ENCODE data around the gene METTL24.

Gene METTL24

GRCh38 chr6:110337486-110337885 is 20.7 kb downstream of the METTL24 start:
- DNase-seq (ENCODE audit: low spot score) (no peak), FAIRE-seq (no peak)

GRCh38 chr6:110334423-110335180 is 23.5 kb downstream of the METTL24 start:
- DNase-seq (ENCODE audit: low spot score) (no peak), FAIRE-seq (no peak)

- DNase-seq (ENCODE audit: low spot score), result no peak
- FAIRE-seq, result no peak
Measured at GRCh38 chr6:110332281-110332680, 25.9 kb downstream of the METTL24 start.

GRCh38 chr6:110331816-110332215 is 26.3 kb downstream of the METTL24 start:
- FAIRE-seq, result no peak
- DNase-seq (ENCODE audit: low spot score), result no peak

- no peak for FAIRE-seq
- no peak for DNase-seq (ENCODE audit: low spot score)
Measured at GRCh38 chr6:110331390-110331789, 26.8 kb downstream of the METTL24 start.

GRCh38 chr6:110329714-110330436 is 28.3 kb downstream of the METTL24 start:
- no peak for DNase-seq (ENCODE audit: low spot score)
- FAIRE-seq, result no peak

GRCh38 chr6:110329348-110329713 is 28.8 kb downstream of the METTL24 start:
- FAIRE-seq (no peak), DNase-seq (ENCODE audit: low spot score) (no peak)

GRCh38 chr6:110328259-110328658 is 29.9 kb downstream of the METTL24 start:
- no peak for FAIRE-seq

GRCh38 chr6:110327391-110327790 is 30.8 kb downstream of the METTL24 start:
- FAIRE-seq (no peak), DNase-seq (ENCODE audit: low spot score) (no peak)

More at GRCh38 chr6:110328259-110328658, 29.9 kb downstream of the METTL24 start:
- DNase-seq (ENCODE audit: low spot score), result no peak

- DNase-seq (ENCODE audit: low spot score) (no peak), FAIRE-seq (no peak)
Measured at GRCh38 chr6:110326609-110327008, 31.5 kb downstream of the METTL24 start.

GRCh38 chr6:110326057-110326456 is 32.1 kb downstream of the METTL24 start:
- FAIRE-seq (no peak), DNase-seq (ENCODE audit: low spot score) (no peak)

- DNase-seq (ENCODE audit: low spot score), result no peak
- no peak for FAIRE-seq
Measured at GRCh38 chr6:110325197-110325596, 33.0 kb downstream of the METTL24 start.

- DNase-seq (ENCODE audit: low spot score) (no peak), FAIRE-seq (no peak)
Measured at GRCh38 chr6:110324548-110324947, 33.6 kb downstream of the METTL24 start.

- no peak for DNase-seq (ENCODE audit: low spot score)
- no peak for FAIRE-seq
Measured at GRCh38 chr6:110323258-110323657, 34.9 kb downstream of the METTL24 start.

GRCh38 chr6:110322874-110323242 is 35.3 kb downstream of the METTL24 start:
- FAIRE-seq (no peak), DNase-seq (ENCODE audit: low spot score) (no peak)

- no peak for DNase-seq (ENCODE audit: low spot score)
Measured at GRCh38 chr6:110322151-110322873, 35.8 kb downstream of the METTL24 start.

GRCh38 chr6:110320307-110320706 is 37.8 kb downstream of the METTL24 start:
- FAIRE-seq (no peak), DNase-seq (ENCODE audit: low spot score) (no peak)

More at GRCh38 chr6:110322151-110322873, 35.8 kb downstream of the METTL24 start:
- FAIRE-seq, result no peak

GRCh38 chr6:110319843-110320242 is 38.3 kb downstream of the METTL24 start:
- no peak for DNase-seq (ENCODE audit: low spot score)
- no peak for FAIRE-seq

- DNase-seq (ENCODE audit: low spot score) (no peak), FAIRE-seq (no peak)
Measured at GRCh38 chr6:110319381-110319780, 38.8 kb downstream of the METTL24 start.

GRCh38 chr6:110318971-110319370 is 39.2 kb downstream of the METTL24 start:
- FAIRE-seq, result no peak
- DNase-seq (ENCODE audit: low spot score), result no peak

GRCh38 chr6:110317646-110318045 is 40.5 kb downstream of the METTL24 start:
- FAIRE-seq (no peak), DNase-seq (ENCODE audit: low spot score) (no peak)

GRCh38 chr6:110317189-110317588 is 41.0 kb downstream of the METTL24 start:
- no peak for DNase-seq (ENCODE audit: low spot score)
- FAIRE-seq, result no peak

All from RCC 7860 (cell line).